HG03521 (cell line): ENCODE results near the gene CABLES2.

Experiments
- ATAC-seq: cut with Tn5 transposase; IDR thresholded peaks from one replicate; pipeline ENCODE4 v1.9.1; 2021; ENCODE audit warnings: mild to moderate bottlenecking, moderate library complexity; ENCODE audit not compliant: unreplicated experiment

The CABLES2 gene

DNA sequence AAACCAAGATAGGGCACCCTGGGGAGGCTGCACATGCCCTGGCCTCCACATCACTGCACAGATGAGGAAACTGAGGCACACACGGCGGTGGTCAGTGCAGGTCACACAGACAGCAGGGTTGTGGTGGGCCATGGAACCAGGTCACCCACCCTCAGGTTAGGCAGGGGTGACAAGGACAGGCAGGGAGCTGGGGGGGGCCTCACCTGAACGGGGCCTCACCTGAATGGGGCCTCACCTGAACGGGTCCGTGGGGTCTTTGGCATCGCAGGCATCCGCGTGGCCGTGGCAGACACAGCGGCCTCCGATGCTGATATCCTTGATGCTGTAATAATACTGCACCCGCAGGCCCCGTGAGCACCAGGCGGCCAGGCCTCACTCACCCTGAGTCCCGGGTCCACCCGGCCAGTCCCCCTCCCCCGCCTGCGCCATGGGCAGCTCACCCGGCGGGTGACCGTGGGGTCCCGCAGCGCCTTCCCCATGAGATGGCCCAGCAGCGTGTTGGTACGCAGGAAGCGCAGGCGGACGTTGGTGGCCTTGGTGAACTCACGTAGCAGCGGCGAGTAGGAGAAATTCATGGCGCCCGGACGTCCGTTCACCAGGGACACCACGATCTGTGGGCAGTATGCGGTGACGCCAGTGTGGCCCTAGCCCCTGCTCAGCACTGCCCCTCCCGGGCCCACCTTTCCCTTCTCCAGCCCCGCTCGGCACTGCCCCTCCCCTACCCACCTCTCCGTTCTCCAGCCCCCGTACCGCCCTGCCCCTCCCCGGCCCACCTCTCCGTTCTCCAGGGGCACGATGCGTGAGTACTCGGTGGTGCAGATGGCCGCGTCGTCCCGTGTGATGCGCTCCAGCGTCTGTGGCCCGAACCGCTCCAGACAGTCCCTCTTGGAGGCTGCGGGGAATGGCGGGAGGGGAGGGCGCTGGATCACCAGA, 55.4 kb downstream of the CABLES2 start:
- ATAC-seq = no peak

DNA sequence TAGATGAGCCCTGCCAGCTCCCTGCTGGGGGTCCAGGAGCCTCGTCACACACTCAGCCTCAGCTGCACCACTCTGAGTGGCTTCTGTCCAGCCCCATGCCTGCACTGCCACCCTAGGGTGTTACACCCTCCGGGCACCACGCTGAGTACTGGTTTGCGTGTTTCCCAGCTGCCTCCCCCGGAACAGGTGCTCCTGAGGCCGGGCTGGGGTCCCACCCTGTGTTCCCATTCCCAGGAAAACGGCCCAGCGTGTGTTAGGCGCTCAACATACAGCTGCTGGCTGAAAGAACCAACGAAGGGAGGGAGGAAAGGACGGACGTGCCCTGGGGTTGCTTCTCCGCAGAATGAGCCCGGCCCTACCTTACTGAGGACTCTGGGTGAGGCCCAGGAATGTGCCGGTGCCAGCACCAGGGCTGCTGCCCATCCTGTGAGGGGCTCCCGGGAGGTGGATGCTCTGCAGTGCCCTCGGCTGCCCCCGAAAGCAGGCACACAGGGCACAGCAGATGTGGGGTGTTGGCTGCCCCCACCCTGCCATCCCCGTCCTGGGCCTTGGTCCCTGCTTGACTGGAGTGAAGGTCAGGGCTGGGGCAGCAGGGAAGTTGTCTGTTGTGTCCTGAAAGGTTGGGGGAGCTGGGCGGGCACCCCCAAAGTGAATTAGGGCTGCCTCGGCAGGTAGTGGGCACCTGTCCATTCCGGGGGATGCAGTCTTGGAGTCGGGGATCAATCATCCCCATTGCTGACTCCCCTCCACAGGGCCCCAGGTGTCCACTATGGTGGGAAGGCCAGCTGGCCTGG, 56.3 kb downstream of the CABLES2 start:
- ATAC-seq = no peak

DNA sequence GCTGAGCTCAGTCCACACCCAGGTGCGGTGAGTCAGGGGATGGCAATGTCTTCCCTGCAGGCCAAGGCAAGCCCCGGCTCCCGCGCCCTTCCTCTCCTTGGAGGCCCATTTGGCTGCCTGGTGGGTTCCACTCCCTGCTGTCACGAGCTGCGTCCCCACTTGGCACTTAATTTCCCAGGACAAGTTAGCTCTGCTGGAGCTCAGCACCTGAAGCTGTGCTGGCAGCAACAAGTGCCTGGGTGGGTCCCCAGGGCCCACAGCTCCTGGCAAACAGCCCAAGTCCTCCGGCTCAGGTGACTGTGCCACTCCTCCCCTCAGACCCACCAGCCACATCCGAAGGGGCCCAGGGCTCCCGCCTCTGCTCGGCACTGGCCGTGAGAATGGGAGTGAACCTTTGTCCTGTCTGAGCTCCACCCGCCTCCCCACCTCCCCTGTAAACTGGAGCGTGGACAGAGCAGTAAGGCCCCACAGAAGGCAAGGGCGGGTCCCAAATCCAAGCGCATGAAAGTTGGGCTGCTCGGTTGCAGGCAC, 56.9 kb downstream of the CABLES2 start:
- no peak for ATAC-seq

DNA sequence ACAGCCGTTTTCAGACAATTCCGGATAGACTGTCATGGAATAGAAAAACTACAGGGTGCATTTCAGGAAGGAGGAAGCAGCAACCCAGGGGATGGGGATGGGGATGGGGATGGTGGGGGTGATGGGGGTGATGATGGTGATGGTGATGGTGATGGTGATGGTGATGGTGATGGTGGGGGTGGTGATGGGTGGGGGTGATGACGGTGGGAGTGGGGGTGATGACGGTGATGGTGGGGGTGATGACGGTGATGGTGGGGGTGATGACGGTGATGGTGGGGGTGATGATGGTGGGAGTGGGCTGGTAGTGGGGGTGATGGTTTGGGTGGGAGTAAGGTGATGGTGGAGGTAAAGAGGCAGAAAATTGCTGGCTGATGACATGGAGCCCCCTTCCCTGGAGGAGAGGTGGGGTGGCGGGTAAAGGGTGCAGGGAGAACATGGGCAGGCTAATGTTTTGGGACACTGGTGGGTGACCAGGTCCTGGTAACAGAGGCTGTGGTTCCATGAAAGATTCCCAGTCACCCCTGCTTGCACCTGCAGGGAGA, 57.5 kb downstream of the CABLES2 start:
- no peak for ATAC-seq

DNA sequence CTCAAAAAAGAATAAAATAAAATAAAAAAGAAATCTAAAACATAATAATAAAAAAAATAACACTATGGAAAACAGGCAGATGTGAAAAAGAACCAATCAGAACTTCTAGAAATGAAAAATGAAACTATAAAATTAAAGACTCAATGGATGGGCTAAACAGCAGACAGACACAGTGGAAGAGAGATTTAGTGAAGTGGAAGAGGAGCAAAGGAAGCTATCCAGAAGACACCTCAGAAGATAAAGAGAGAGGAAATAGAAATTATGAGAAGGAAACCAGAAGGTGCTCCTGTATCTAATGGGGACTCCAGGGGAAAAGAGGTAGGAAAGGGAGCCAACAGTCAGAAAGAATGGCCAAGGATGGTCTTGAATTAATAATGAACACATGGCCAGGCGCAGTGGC, 58.5 kb downstream of the CABLES2 start:
- no peak for ATAC-seq

DNA sequence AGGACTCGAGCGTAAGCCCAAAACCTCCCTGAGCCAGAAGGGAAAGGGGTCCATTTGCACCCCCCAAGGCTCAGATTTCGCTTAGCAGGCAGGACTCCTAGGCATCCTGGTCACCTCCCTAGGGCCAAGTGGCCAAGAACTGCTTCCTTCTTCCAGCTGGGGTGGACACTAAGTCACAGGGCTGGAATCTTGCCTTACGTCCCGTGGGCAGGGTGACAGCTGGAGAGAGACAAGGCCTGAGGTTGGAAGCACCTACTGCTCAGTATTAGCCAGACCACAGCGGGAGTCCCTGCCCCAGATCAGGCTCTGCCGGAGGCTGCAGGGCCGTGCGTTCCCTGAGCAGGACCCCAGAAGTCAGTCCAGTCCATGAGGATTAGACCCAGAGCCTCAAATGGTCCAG, 59.6 kb downstream of the CABLES2 start:
- no peak for ATAC-seq

DNA sequence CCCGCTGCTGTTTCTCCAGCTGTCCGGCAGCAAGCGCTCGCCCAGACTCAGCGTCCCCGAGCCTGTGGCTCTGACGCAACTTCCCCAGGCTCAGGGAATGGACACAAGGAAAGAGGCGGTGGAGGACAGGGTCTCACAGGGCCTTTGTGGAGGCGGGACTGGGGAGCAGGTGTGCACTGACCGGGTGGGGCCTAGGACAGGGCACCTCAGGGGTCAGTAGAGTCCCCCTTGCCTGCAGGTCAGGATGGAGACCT, 60.0 kb downstream of the CABLES2 start:
- no peak for ATAC-seq

DNA sequence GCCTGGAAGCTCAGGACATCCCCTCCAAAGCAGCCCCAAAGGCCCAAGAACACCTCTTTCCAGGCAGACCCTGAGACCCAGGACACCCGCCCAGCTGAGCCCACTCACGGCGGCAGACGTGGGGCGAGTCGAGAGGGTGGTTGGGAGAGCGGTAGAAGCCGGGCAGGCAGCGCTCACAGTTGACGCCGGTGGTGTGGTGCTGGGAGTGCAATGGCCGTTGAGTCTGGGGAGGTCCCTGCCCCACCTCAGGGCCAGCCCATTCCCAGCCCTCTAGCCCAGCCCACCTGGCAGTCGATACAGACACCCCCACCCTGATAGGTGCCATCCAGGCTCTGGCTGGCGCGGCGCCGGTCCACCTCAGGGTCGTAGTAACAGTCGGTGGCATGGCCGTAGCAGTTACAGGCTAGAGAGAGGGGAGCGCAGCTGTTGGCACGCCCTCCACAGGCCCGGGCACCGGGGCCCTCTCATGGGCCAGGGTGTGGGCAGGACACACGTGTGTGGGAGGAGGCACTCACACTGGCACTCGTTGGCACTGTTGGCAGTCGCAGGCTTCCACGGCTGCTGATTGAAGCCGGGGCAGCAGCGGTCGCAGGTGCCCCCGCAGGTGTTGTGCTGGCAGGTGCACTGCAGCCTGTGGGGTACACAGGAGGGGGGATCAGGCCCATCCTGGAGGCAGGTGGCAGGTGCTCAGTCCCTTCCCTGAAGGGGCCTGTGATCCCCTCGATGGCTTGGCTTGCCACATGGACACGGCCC, 60.5 kb downstream of the CABLES2 start:
- no peak for ATAC-seq

DNA sequence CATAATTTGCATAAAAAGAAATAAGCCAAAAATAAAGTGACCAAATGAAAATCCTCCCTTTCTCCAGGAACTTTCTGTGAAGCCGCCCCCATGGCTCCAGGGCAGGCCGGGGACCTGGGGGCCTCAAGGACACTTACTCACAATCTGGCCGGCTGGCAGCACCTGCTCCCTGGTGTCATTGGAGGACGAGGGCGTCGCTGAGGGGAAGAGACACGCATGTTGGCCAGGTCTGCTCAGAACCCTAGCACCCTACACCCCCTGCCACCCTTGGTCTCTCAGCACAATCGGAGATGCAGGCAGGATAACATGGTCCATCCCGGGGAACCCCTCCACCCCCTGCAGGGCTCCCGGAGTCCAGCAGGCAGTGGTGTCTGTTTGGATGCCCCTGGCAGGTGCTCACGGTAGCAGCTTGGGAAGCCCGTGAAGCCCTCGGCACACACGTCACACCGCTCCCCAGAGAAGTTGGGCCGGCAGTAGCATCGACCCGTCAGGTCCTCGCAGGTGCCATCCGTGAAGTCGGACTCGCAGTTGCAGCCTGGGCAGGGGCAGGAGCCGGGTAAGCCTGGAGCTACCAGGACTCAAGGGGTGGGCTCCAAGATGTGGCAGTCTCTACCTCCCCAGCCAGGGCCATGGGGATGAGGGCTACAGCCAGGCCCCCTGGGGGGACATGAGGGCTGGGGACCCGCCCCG, 61.3 kb downstream of the CABLES2 start:
- no peak for ATAC-seq

DNA sequence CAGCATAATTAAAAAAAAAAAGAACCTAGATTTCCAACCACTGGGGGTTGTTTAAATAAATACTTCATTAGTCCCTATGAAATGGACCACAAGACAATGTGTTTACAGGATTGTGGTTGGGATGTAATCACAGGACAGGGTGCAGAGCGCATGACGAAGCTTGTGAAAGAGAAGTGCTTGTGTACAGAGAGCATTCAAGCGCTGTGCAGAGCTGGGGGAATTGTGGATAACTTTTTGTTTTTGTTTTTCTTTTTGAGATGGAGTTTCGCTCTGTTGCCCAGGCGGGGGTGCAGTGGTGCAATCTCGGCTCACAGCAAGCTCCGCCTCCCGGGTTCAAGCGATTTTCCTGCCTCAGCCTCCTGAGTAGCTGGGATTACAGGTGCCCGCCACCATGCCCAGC, 62.3 kb downstream of the CABLES2 start:
- ATAC-seq = no peak

DNA sequence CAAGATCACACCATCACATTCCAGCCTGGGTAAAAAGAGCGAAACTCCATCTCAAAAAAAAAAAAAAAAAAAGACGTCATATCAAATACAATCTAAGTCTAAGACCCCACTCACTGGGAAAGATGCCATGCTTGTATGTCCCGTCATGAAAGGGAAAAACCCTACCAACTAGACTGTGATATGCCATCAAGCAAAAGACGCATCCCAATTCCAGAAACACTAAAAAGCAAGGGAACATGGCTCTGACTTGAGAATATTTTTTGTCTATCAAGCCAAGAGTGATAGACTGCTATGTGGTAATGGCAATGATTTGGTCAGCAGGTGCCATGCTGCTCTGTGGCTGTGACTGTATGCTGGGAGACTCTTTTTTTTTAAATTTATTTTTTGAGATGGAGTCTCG, 63.0 kb downstream of the CABLES2 start:
- no peak for ATAC-seq

DNA sequence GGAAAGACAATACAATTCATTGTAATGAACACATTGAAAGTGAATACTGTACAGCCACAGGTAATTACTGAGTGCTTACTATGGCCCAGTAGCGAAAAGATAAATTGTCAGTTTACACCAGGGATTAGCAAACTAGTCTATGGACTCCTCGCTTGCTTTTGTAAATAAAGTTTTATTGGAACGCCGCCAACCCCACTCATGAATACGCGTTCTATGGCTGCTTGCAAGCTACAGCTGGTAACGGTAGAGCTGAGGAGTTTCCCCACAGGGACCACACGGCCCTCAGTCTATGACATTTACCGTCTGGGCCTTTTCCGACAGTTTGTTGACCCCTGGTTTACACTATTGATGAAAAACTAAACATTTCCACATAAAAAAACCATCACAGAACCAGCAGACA, 64.2 kb downstream of the CABLES2 start:
- no peak for ATAC-seq

DNA sequence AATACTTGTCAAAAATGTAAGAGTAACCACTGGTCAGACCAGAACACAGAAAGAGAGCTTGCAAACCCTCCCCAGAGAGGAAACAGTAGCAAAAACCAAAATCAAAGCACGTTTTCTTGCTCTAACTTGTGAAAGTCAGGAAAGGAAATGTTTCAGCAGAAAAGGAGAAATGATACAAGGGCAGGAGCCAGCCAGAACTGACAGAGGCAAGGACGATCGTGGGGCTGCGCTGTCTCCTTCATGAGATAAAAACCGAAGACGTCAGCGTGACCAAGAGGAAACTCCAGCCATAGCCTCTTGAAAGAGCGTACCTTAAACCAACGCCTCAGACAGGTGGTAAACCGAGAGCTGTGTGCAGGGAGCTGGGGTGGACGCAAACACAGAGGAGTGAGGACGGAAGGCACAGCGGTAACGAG, 67.4 kb downstream of the CABLES2 start:
- peak; percentile 50 for ATAC-seq
